HG03135 (cell line): ENCODE data around the gene TMPRSS13.
"Not testable (repeated sequence)": the region's sequence is repeated elsewhere in the genome, so short reads cannot be mapped to it uniquely, and the experiment has no call there.

ENCODE experiments used
- ATAC-seq: cut with Tn5 transposase; IDR thresholded peaks from one replicate; pipeline ENCODE4 v1.9.1; 2021; ENCODE audit warnings: mild to moderate bottlenecking, moderate library complexity; ENCODE audit not compliant: unreplicated experiment

Gene TMPRSS13

GRCh38 chr11:117931331-117931950, 2.2 kb upstream of the TMPRSS13 start:
- ATAC-seq, result no peak

GRCh38 chr11:117930668-117931330, 1.6 kb upstream of the TMPRSS13 start:
- ATAC-seq, result no peak

- no peak for ATAC-seq
Observed at GRCh38 chr11:117929916-117930570, 841 bp upstream of the TMPRSS13 start.

GRCh38 chr11:117928446-117929141, 608 bp downstream of the TMPRSS13 start:
- no peak for ATAC-seq

GRCh38 chr11:117927926-117928325, 1.3 kb downstream of the TMPRSS13 start:
- ATAC-seq, result no peak

- not testable (repeated sequence) for ATAC-seq
Observed at GRCh38 chr11:117926166-117926565, 3.0 kb downstream of the TMPRSS13 start.

GRCh38 chr11:117925198-117925925, 3.8 kb downstream of the TMPRSS13 start:
- ATAC-seq, result no peak

GRCh38 chr11:117924631-117925170, 4.5 kb downstream of the TMPRSS13 start:
- ATAC-seq, result no peak

- no peak for ATAC-seq
Observed at GRCh38 chr11:117923773-117924172, 5.4 kb downstream of the TMPRSS13 start.

GRCh38 chr11:117923275-117923674, 5.9 kb downstream of the TMPRSS13 start:
- no peak for ATAC-seq

GRCh38 chr11:117921893-117922292, 7.3 kb downstream of the TMPRSS13 start:
- no peak for ATAC-seq

- no peak for ATAC-seq
Observed at GRCh38 chr11:117921456-117921855, 7.7 kb downstream of the TMPRSS13 start.

GRCh38 chr11:117919781-117920221, 9.4 kb downstream of the TMPRSS13 start:
- ATAC-seq, result no peak

GRCh38 chr11:117919341-117919740, 9.9 kb downstream of the TMPRSS13 start:
- no peak for ATAC-seq

- no peak for ATAC-seq
Observed at GRCh38 chr11:117918366-117919255, 10.6 kb downstream of the TMPRSS13 start.

- no peak for ATAC-seq
Observed at GRCh38 chr11:117917591-117918151, 11.5 kb downstream of the TMPRSS13 start.

- no peak for ATAC-seq
Observed at GRCh38 chr11:117916956-117917355, 12.2 kb downstream of the TMPRSS13 start.

- no peak for ATAC-seq
Observed at GRCh38 chr11:117915672-117916235, 13.4 kb downstream of the TMPRSS13 start.
